Measurements from ENCODE around the gene NINL.

The NINL gene

DNA sequence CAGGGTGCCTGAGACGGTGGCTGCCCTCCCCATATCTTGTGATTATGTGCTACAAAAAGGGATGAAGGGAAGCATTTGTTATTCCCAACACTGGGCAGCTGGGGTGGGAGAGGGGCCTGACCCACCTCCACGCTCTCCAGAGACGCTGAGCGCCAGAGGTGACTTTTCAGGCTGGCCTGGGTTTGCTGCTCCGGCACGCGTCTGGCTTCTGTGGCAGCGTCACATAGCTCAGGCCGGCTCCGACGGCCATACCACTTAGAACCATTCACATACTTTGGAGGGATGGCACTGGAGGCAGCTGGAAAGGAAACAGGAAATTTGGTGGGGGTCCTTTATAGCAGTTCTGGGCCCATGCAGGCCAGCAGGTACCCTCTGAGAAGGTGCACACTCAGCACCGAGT, 72.6 kb downstream of the NINL start:
- H3K27ac ChIP-seq = no peak overlapping the region
- no peak overlapping the region for H3K4me3 ChIP-seq (ENCODE audit: low read depth, low read length)
- H2AFZ ChIP-seq = no peak overlapping the region
- no peaks in the 10 kb centered on the region for H3K27me3 ChIP-seq (ENCODE audit: control insufficient read depth, insufficient read depth, low read length)
- H3K79me2 ChIP-seq = peaks cover 29% of the 10 kb centered on the region
- H3K9ac ChIP-seq = no peak overlapping the region
- peaks cover 11% of the 10 kb centered on the region for H3K4me1 ChIP-seq
- no peaks in the 10 kb centered on the region for H3K9me3 ChIP-seq (ENCODE audit: control insufficient read depth, low read length)
- H3K4me2 ChIP-seq (ENCODE audit: low read length) = no peak overlapping the region
- no peaks in the 10 kb centered on the region for H3K36me3 ChIP-seq (ENCODE audit: control insufficient read depth, insufficient read depth, low read length)
- TF ChIP-seq, protein P1, sequence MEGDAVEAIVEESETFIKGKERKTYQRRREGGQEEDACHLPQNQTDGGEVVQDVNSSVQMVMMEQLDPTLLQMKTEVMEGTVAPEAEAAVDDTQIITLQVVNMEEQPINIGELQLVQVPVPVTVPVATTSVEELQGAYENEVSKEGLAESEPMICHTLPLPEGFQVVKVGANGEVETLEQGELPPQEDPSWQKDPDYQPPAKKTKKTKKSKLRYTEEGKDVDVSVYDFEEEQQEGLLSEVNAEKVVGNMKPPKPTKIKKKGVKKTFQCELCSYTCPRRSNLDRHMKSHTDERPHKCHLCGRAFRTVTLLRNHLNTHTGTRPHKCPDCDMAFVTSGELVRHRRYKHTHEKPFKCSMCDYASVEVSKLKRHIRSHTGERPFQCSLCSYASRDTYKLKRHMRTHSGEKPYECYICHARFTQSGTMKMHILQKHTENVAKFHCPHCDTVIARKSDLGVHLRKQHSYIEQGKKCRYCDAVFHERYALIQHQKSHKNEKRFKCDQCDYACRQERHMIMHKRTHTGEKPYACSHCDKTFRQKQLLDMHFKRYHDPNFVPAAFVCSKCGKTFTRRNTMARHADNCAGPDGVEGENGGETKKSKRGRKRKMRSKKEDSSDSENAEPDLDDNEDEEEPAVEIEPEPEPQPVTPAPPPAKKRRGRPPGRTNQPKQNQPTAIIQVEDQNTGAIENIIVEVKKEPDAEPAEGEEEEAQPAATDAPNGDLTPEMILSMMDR (IDR thresholded peaks at IDR 0.05) = no peak

GRCh38 chr20:25511183-25511582, 74.1 kb downstream of the NINL start:
- Histone ChIP-seq H3K36me3 (ENCODE audit: control insufficient read depth, insufficient read depth, low read length) (no peaks in the 10 kb centered on the region), H3K79me2 (peaks cover 15% of the 10 kb centered on the region), H3K4me2 (ENCODE audit: low read length) (no peak overlapping the region), H2AFZ (no peak overlapping the region), H3K27ac (no peak overlapping the region), H3K27me3 (ENCODE audit: control insufficient read depth, insufficient read depth, low read length) (no peaks in the 10 kb centered on the region), H3K9me3 (ENCODE audit: control insufficient read depth, low read length) (no peaks in the 10 kb centered on the region), H3K9ac (no peak overlapping the region), H3K4me1 (peaks cover 17% of the 10 kb centered on the region), H3K4me3 (ENCODE audit: low read depth, low read length) (no peak overlapping the region)
- TF ChIP-seq, protein P1 (IDR thresholded peaks at IDR 0.05) = no peak

GRCh38 chr20:25510721-25511120, 74.6 kb downstream of the NINL start:
- Histone ChIP-seq H3K4me3 (ENCODE audit: low read depth, low read length) (no peak overlapping the region), H3K79me2 (peaks cover 15% of the 10 kb centered on the region), H3K36me3 (ENCODE audit: control insufficient read depth, insufficient read depth, low read length) (no peaks in the 10 kb centered on the region), H3K4me1 (peaks cover 17% of the 10 kb centered on the region), H3K9me3 (ENCODE audit: control insufficient read depth, low read length) (no peaks in the 10 kb centered on the region), H3K27ac (no peak overlapping the region), H3K9ac (no peak overlapping the region), H2AFZ (no peak overlapping the region), H3K27me3 (ENCODE audit: control insufficient read depth, insufficient read depth, low read length) (no peaks in the 10 kb centered on the region), H3K4me2 (ENCODE audit: low read length) (no peak overlapping the region)
- TF ChIP-seq, protein P1 (IDR thresholded peaks at IDR 0.05) = no peak

- Histone ChIP-seq H3K79me2 (peaks cover 10% of the 10 kb centered on the region), H3K4me1 (peaks cover 17% of the 10 kb centered on the region), H3K9ac (no peak overlapping the region), H3K27ac (no peak overlapping the region), H3K27me3 (ENCODE audit: control insufficient read depth, insufficient read depth, low read length) (no peaks in the 10 kb centered on the region), H3K9me3 (ENCODE audit: control insufficient read depth, low read length) (no peaks in the 10 kb centered on the region), H3K4me2 (ENCODE audit: low read length) (no peak overlapping the region), H3K4me3 (ENCODE audit: low read depth, low read length) (no peak overlapping the region), H2AFZ (no peak overlapping the region), H3K36me3 (ENCODE audit: control insufficient read depth, insufficient read depth, low read length) (no peaks in the 10 kb centered on the region)
- TF ChIP-seq, protein P1 (IDR thresholded peaks at IDR 0.05) = no peak
Measured at GRCh38 chr20:25510202-25510601, 75.1 kb downstream of the NINL start.

DNA sequence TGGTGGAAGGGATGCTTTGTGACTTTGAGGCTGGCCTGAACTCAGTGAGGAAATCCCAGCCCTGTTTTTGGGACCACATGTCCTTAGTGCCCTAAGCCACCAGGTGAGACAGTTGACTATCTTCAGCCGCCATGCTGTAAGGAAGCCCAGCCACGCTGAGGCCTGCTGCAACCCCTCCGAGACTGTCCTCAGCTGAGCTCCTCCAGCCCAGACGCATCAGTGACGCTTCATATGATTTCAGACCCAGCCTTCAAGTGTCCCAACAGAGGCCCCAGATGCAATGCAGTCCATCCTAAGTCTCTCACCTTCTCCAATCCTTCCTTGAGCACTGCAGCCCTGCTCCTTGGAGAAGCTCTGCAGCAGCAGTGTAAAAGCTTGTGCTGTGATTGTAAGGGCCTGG, 76.2 kb downstream of the NINL start:
- H3K36me3 ChIP-seq (ENCODE audit: control insufficient read depth, insufficient read depth, low read length) = no peaks in the 10 kb centered on the region
- no peaks in the 10 kb centered on the region for H3K9me3 ChIP-seq (ENCODE audit: control insufficient read depth, low read length)
- H2AFZ ChIP-seq = no peak overlapping the region

More for the DNA sequence above, 76.2 kb downstream of the NINL start:
- Histone ChIP-seq H3K4me3 (ENCODE audit: low read depth, low read length) (no peak overlapping the region), H3K27ac (no peak overlapping the region), H3K4me1 (peaks cover 17% of the 10 kb centered on the region), H3K9ac (no peak overlapping the region), H3K79me2 (no peaks in the 10 kb centered on the region), H3K27me3 (ENCODE audit: control insufficient read depth, insufficient read depth, low read length) (no peaks in the 10 kb centered on the region), H3K4me2 (ENCODE audit: low read length) (no peak overlapping the region)
- TF ChIP-seq, protein P1 (IDR thresholded peaks at IDR 0.05) = no peak

Measured in parathyroid adenoma (tissue), 2 donors.